GM19395 (cell line): ENCODE results near the gene RBBP8NL.

Source experiments
- ATAC-seq: cut with Tn5 transposase; IDR thresholded peaks from one replicate; pipeline ENCODE4 v1.9.1; 2021; ENCODE audit warnings: mild to moderate bottlenecking, moderate library complexity; ENCODE audit not compliant: unreplicated experiment

Gene RBBP8NL

GRCh38 chr20:62408640-62409039 is 18.7 kb downstream of the RBBP8NL start:
- no peak for ATAC-seq

GRCh38 chr20:62408055-62408454 is 19.3 kb downstream of the RBBP8NL start:
- no peak for ATAC-seq

GRCh38 chr20:62407221-62407992 is 19.9 kb downstream of the RBBP8NL start, which contains the start of gene CABLES2:
Gene CABLES2 (minus strand): TSS chr20:62407285. CDS start chr20:62407276, 9 bp downstream.
- ATAC-seq = peak; percentile 89

- no peak for ATAC-seq
Measured at GRCh38 chr20:62406635-62407176, 20.6 kb downstream of the RBBP8NL start.

GRCh38 chr20:62405981-62406513 is 21.3 kb downstream of the RBBP8NL start:
- ATAC-seq = no peak

- no peak for ATAC-seq
Measured at GRCh38 chr20:62405108-62405980, 22.0 kb downstream of the RBBP8NL start.

- ATAC-seq = no peak
Measured at GRCh38 chr20:62404761-62405107, 22.6 kb downstream of the RBBP8NL start.

GRCh38 chr20:62404112-62404665 is 23.1 kb downstream of the RBBP8NL start:
- ATAC-seq = no peak

- ATAC-seq = no peak
Measured at GRCh38 chr20:62403331-62403730, 24.0 kb downstream of the RBBP8NL start.

GRCh38 chr20:62402456-62403150 is 24.7 kb downstream of the RBBP8NL start:
- no peak for ATAC-seq

GRCh38 chr20:62401331-62401779 is 26.0 kb downstream of the RBBP8NL start:
- ATAC-seq = no peak

- ATAC-seq = no peak
Measured at GRCh38 chr20:62400541-62400940, 26.8 kb downstream of the RBBP8NL start.

- no peak for ATAC-seq
Measured at GRCh38 chr20:62400021-62400420, 27.3 kb downstream of the RBBP8NL start.

- ATAC-seq = no peak
Measured at GRCh38 chr20:62398120-62398821, 29.1 kb downstream of the RBBP8NL start.

GRCh38 chr20:62396367-62397239 is 30.7 kb downstream of the RBBP8NL start:
- ATAC-seq = no peak

- no peak for ATAC-seq
Measured at GRCh38 chr20:62395311-62396242, 31.8 kb downstream of the RBBP8NL start.
